OCI-M2 (cell line): ENCODE results near the gene FCGR3B.
"Not testable (repeated sequence)": the region's sequence is repeated elsewhere in the genome, so short reads cannot be mapped to it uniquely, and the experiment has no call there.

Source experiments
- DNase-seq: peaks from one replicate; lab custom pipeline; 2025; ENCODE audit not compliant: unreplicated experiment; lab: John Stamatoyannopoulos, UW

Gene FCGR3B

DNA sequence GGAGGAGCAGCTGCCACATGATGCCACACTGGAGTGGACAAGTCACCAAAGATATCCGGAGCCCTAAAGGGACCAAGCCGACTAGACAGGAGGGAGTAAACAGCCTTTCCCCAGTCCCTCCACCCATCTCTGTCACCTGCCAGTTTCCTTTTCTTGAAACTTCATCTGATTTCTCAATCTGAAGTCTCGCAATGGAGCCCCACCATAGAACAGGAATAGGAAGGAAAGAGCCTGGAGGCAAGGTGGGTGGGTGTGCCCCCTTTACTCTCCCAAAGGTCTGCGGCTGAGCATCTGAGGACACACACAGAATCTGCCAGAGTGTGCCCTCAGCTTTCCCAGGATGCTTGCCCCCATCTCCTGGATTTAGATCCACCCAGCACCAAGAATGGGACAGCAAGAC is at the start of gene FCGR3B:
FCGR3B (minus strand) TSS at position 101 of the 400 bp plus-strand sequence; CDS start at position 19, 82 bp downstream.
- DNase-seq: no peak

DNA sequence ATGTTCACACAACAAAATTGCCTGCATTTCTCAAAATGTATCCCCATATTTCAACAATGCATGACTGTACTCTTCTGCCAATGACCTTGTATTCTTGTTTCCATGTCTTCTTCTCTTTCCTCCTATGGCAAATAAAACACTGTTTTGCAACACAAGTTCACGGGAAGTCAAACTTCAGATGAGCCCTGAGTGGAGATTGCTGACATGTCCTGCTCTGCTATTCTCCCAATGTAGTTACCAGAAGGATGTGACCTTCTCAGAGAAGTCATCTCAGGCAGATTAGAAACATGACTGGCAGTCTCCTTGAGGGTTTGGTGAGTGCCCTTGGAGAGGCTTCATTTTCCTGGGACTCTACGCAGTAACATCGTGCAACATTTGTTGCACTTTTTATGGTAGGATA is 47.5 kb upstream of the FCGR3B start:
- no peak for DNase-seq

DNA sequence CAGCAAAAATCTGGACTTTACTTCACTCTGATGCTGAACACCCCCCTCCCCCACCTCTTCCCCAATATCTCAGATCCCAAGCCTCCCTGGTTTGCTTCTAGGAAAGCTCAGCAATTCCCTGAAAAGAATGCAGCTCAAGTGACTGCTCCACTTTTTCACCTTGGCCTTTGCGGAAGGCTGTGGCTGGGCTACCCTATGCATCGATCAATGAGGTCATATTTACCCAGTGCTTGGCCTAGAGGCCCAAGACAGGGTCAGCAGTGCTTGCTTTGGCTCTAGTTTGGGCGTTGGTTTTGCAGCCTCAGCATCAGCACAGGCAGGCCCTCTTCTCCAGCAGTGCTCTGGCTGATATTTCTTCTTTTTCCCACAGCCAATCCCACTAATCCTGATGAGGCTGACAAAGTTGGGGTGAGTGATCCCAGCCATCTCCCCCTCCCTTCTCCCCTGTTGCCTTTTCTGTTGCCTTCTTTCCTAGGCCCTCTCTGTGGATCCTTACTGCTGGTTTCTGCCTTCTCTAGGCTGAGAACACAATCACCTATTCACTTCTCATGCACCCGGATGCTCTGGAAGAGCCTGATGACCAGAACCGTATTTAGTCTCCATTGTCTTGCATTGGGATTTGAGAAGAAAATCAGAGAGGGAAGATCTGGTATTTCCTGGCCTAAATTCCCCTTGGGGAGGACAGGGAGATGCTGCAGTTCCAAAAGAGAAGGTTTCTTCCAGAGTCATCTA is 46.1 kb upstream of the FCGR3B start:
- DNase-seq: no peak

DNA sequence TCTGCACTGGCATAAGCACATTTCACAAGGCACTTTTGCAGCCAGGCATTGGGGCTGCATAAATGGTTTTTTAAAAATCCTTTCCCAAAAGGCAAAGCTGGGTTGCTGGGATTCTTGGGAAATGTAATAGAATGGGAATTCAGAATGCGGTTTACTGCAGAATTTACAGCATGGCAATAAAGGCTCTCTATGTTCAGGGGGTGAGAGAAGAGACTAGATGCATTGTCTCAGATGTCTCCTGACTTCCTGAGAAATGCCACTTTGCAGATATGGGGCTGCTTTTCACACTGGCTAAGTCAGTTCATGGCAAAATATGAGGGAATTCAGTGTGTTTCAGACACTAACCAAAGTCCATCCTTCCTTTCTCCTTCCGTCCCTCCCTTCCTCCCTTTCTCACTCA is 45.5 kb upstream of the FCGR3B start:
- DNase-seq: no peak

DNA sequence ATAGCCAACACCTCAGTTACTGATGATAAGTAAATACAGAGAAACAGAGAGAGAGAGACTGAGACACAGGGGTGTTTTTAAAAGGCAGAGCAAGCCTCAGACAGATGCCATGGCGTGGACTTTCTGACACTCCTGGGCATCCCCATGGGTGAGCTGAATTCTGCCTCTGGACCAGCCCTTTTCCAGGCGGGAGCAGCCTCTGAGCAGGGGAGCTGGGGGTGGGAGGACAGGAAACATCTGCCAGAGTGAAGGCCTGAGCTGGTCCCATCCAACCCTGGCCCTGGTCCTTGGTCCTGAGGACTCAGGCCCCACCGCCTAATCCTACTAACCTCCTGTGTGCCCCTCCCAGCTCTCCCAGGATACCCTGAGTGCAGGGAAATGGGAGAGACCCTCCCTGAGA is 43.9 kb upstream of the FCGR3B start:
- DNase-seq: not testable (repeated sequence)

DNA sequence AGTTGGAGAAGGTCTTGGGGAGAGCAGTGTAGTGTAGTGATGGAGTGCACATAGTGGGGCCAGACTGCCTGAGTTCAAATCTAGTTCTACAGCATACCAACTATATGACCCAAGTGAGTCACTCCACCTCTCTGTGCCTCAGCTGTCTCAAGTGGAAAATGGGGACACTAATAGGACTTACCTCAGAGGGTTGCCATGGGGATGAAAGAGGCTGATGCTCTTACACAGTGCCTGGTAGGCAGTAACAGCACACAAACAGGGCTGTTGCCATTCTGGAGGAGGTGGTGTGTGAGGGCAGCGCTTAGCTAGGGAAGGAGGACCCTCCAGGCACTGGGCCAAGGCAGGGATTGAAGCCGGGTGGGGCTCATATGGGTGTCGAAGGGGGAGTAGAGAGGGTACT is 43.5 kb upstream of the FCGR3B start:
- not testable (repeated sequence) for DNase-seq

DNA sequence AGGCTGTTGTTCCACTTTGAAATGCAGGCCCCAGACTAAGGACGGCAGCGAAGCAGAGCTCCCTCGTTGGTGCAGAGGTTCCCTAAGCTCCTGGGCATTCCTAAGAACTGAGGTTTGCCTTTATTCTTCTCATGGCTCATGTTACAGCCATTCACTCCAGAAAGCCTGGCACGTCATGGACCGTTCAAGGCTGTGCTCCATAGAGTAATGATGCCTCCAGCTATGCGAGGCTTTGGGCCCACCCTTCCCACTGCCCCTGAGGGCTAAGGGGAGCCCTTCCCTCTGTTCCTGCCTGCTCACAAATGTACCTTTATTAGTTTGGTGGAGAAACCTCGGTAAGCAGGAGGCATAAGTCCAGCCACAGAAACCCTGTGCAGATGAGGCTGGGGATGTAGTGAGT is 42.5 kb upstream of the FCGR3B start:
- DNase-seq: not testable (repeated sequence)

DNA sequence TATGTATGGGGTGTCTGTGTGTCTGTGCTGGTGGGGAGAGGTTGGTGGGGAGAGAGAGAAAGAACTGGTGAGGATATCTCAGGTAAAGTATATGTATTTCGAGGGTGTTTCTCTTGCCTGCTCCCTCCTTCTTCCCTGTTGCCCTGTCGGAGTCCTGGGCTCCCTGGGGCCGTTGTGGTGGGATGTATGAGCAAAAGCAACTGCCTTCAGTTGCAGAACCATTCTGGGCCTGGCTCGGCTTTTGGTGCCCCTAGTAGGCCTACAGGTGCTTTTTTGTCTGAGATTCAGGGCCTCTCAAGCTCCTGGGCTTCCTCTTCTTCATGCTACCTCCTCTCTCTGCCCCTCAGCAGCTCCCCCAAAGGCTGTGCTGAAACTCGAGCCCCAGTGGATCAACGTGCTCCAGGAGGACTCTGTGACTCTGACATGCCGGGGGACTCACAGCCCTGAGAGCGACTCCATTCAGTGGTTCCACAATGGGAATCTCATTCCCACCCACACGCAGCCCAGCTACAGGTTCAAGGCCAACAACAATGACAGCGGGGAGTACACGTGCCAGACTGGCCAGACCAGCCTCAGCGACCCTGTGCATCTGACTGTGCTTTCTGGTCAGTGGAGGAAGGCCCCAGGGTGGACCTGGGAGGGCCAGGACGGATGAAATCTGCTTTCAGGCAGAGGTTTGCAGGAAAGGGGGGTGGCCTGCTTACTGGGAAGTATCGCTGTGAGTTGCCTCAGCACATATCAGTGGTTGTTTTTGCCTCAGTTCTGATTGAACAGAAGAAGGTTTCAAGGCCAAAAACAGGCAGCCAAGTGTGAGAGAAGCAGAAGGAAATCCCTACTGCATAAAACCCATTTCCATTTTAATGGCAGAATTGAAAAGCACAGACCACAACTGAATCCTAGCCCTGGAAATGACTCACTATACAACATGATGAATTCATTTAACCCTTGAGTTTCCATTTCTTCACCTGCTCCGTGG is 40.4 kb upstream of the FCGR3B start:
- DNase-seq: not testable (repeated sequence)

DNA sequence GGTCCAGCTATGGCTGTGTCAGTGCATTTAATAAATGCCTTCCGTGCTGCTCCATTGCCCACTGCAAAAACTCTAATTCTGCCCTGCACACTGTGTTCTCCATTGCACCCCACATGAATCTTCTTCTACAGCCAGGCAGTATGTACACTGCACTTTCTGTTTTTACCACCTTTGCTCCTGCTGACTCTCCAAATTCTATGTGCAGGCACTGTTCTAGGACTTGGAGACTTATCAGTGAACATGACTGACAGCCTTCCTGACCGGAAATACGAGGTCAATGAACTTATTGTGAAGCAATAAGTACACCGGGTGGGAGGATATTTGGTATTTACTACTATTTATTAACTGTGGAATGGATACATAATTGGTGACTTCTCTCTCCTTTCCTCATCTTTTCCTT is 33.7 kb upstream of the FCGR3B start:
- not testable (repeated sequence) for DNase-seq

DNA sequence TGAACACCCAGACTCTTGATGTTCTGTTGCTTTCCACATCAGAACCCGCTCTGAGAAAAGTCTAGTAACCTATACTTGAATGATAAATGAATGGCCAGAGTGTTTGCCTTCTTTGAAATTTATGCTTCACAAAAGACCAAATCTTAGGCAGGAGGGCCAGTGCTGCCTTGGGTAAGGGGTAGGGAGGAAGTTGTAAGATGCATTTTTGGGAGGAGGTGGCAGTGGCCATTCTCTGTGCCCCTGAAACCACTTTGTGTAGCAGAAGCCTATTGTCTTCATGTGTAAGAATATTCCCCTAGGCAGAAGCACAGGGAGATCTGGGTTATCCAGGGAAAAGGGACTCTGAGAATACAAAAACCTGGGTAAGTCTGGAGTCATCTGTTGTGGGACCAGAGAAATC is 32.6 kb upstream of the FCGR3B start:
- DNase-seq: not testable (repeated sequence)

DNA sequence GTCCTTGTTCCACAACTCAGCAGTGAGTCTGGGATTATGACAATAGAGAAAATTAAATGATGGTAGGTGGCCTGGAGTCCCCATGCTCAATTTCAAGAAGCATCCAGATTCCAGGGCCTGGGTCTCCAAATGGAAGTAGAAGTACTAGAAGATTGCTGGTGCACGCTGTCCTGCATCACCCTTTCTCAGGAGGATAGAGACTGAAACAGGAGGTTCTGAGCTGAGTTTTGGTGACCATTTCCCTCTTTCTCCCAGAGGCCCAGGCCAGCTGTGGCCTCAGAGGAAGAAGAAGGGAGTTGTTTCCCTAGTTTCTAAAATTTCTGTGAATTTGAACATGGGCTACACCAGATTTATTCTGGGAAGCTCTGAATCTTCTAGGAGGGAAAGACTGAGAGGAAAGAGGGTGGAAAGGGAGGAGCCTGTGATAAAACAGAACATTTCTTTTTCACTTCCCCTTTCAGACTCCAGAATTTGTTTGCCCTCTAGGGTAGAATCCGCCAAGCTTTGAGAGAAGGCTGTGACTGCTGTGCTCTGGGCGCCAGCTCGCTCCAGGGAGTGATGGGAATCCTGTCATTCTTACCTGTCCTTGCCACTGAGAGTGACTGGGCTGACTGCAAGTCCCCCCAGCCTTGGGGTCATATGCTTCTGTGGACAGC is 31.8 kb upstream of the FCGR3B start, which contains the start of gene FCGR2B:
FCGR2B (plus strand) TSS at position 460 of the 656 bp plus-strand sequence; CDS start at position 559, 99 bp downstream.
- not testable (repeated sequence) for DNase-seq

DNA sequence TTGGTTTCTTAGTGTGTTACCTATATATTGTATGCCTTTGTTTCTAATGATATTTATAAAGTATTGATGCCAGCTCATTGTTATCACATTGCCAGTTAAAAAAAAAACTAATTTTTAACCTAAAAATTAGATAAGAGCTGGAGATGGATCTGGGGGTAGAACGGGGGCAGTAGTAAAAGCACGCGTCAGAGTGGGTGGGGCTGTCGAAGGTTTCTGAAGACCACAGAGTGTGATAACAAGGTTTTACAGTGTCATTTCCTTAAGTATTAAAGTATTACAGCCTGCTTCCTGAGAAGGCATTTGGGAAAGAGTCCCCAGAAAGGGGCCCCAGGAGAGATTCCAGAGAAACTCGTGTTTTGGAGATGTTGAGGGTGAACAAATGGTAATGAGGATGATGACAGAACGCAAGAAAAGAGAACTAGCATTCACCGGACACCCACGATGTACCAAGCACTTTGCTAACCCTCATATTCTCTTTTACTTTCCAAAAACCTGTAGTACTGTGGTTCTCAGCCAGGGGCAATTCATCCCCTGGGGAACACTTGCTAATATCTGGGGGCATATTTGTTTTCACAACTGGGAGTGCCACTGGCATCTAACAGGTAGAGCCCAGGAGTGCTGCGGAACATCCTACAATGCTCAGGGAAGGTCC is 30.8 kb upstream of the FCGR3B start:
- not testable (repeated sequence) for DNase-seq

DNA sequence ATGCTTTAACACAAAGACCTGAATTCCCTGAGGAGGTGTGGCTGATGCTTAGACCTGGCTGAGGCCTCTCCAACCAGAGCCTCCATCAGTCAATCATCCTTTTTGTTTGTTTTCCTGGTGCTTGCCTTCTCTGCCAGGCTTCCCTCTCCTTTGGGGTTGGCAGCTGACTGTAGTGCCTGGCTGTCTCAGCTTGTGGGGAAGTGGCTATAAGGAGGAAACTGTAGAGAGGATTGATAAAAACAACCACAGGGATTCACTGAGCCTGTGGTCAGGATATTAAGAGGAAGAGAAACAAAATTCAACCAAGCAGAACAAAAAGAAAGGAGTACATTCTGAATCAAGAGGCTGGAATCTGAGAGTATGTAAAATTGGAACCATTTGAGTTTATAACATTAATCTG is 27.5 kb upstream of the FCGR3B start:
- not testable (repeated sequence) for DNase-seq

DNA sequence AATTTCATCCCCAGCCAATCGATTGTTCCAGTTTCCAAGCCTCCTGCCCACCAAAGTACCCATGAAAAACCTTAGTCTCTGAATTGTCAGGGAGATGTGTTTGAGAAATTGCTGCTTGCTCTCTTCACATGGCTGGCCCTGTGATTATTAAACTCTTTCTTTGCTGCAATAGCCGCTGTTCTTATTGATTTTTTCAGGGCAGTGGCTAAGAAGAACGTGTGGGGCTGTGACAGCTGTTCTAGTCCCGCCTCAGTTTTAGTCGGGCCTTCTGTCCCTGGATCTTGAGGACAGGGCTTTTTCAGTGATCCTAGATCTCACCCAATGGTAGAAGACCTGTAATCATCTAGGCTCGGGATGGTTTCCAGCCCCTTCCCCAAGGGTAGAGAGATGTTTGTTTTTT is 23.0 kb upstream of the FCGR3B start:
- not testable (repeated sequence) for DNase-seq

DNA sequence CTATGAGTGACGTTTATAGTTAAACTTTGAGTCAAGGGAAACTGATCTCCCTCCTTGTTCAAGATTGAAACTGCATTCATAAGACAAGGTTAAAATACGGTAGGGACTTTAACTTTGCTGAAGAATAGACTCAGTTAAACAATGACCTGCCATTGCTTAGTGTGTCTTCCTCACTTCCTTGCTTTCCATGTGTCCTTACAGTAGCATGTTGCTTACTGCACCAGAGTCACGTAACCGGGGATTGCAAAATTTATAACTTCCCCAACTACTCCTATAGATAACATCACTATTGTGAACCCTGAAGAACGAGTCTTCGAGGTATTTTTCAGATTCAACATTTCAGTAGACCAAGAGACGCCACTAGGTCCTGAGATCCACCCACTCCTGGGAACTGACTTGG is 22.6 kb upstream of the FCGR3B start:
- not testable (repeated sequence) for DNase-seq

DNA sequence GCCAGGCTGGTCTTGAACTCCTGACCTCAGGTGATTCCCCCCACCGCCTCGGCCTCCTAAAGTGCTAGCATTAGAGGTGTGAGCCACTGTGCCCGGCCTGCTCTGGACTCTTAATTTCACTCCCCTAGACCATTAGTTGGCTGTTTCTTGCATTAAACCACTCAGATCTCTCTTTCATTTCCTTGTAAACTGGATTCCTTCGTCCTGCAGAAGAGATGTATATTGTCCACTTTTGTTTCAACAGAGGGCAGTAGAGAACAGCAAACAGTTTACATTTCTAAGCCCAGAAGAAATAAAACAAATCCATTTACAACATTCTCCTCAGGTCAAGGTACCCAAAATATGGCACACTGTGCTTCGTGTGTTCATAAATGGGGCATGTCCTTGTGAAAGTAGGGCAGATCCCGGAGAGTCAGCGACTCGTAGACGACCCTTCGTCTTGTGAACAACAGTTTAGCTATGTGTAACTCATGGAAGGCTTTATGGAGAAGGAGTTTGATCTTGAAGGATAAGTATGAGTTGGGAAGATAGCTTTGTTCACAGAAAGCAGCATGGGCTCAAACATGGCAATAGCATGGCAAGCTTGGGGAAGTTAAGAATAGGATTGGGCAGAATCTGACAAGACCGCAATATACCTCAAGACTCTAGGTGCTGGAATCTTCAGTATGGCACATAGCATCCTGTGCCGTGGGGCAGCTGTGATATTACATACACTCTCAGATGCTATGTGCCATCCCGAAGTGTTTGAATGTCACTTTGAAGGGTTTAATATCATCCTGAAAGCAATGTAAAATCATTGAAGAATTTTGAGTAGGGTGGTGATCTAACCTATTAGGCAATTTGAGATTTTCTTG is 16.8 kb upstream of the FCGR3B start:
- DNase-seq: not testable (repeated sequence)

DNA sequence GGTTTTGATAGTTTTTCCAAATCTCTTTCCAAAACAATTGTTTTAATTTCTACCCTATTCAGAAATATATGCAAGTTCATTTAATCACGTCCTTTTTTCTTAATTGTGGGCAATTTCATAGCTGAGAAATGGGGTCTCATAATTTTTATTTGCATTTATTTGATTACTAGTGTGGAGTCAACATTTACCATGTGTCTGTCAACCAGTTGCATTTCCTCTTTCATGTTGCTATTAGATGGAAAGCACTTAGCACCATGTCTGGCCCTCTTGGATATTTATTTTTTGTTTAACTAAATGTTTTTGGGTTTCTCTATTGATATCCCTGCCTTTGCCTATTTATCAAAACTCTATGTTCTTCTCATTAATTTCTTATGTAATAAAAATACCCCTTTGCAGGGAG is 13.9 kb upstream of the FCGR3B start:
- DNase-seq: not testable (repeated sequence)

DNA sequence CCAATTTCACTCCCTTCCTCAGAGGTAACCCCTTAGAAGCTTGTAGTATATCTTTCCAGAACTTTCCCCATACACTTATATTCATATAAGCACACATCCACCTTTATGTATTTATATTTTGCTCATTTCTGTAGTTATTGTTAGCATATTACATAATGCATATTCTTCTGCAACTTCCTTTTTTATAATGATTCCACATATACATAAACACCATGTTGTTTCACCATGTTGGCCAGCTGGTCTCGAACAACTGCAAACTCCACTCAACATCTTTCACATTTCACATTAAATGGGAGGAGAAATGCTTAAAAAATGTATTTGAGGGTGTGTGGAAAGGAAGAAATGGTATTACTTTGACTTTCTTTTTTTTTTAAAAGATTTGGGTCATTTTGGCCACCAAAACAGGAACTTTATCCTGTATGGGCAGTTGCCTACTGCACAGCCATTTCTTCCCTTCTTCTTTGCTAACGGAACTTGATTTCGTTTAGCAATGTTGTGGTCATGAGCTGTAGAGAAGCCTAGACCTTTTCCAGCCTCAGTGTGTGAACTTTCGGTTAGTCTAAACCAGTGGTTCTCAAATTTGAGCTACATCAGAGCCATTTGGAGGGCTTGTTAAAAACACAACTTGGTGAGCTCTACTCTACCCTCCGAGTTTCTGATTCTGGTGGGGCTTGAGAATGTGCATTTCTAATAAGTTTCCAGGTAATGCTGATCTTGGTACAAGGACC is 12.7 kb upstream of the FCGR3B start:
- not testable (repeated sequence) for DNase-seq

DNA sequence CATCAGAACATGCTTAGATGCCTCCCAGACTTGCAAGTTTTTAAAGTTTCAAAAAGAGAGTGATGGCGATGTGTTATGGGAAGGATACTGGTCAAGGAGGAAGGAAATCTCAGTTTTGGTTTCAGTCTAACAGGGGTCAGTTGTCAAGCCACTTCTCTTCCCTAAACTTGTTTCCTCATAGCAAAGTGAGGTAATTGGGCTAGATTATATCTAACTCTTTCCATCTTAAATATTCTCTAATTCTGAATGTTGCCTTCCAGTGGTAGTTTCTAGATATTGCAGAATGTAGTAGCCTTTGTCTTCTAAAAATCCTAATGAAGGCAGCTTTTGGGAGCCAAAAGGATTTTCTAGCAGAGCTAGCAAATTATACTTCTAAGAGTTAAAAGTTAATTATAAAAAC is 11.7 kb upstream of the FCGR3B start:
- not testable (repeated sequence) for DNase-seq
